Measurements from ENCODE around the gene CARD9.

DNA sequence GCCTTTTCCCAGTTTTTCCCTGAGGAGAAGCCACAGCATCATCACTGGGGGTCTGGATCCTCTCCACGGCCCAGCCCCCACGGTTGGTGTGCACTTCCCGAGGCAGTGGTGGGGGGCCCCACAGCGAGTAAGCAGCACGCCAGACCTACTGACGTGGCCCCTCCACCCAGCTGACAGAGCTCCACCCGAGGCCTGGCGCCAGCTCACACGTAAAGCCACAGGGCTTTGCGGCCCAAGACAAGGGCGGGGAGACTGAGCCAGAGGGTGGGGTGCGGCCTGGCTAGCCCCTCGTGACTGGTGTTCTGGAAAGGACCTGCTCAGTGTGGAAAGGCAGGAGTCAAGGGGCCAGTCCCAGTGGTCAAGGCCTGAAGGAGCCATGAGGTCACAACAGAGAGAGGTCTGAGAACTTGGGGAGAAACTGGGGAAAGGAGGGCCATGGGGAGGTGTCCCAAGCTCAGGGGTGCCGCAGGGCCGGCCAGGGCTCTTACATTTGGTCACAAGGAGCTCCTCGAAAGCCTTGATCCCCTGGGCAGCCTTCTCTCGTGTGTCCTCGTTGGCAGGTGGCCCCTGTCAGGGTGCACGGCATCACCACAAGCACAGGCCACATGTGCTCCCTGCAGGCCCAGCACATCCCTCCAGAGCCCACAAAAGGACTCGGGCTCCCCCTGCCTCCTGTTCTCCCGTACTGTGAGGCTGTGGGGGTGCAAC, 21.0 kb upstream of the CARD9 start:
- TF ChIP-seq, protein P1, sequence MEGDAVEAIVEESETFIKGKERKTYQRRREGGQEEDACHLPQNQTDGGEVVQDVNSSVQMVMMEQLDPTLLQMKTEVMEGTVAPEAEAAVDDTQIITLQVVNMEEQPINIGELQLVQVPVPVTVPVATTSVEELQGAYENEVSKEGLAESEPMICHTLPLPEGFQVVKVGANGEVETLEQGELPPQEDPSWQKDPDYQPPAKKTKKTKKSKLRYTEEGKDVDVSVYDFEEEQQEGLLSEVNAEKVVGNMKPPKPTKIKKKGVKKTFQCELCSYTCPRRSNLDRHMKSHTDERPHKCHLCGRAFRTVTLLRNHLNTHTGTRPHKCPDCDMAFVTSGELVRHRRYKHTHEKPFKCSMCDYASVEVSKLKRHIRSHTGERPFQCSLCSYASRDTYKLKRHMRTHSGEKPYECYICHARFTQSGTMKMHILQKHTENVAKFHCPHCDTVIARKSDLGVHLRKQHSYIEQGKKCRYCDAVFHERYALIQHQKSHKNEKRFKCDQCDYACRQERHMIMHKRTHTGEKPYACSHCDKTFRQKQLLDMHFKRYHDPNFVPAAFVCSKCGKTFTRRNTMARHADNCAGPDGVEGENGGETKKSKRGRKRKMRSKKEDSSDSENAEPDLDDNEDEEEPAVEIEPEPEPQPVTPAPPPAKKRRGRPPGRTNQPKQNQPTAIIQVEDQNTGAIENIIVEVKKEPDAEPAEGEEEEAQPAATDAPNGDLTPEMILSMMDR (IDR thresholded peaks at IDR 0.05): no peak
- TF ChIP-seq POLR2A (IDR thresholded peaks at IDR 0.05): no peak
